ENCODE results near the gene ANO10.

DNA sequence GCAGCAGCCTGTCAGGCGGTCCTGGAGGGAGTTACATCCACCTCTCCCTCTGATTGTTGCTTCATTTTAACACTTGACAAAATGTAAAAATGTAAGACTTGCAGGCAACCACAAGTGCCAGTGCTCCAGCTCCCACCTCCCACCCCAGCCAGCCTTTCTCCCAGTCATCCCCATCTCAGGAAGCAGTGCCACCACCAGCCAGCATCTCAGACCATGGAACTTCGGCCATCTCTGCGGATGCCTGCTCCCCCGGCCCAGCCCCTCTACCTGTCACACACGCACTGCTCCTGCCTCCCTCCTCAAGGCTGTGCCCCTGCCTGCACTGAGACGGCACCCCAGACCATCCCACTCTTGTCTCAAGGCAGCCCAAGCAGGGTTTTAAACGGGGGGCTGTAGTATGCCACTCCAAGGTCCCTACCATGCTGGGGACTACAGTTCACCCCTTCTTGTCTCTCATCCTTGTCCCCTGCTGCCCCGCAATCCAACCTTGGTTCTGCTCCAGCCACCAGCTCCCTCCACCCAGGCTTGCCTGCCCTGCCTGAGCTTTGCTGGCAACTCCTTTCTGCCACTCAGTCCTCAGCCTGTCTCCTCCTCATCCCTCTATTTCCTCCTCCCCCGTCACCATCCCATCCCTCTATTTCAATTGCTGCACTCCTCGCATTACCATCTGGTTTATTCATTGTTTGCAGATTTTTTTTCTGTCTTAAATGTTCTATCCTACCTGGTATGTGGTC is 249.6 kb downstream of the ANO10 start:
- TF ChIP-seq, protein P1, sequence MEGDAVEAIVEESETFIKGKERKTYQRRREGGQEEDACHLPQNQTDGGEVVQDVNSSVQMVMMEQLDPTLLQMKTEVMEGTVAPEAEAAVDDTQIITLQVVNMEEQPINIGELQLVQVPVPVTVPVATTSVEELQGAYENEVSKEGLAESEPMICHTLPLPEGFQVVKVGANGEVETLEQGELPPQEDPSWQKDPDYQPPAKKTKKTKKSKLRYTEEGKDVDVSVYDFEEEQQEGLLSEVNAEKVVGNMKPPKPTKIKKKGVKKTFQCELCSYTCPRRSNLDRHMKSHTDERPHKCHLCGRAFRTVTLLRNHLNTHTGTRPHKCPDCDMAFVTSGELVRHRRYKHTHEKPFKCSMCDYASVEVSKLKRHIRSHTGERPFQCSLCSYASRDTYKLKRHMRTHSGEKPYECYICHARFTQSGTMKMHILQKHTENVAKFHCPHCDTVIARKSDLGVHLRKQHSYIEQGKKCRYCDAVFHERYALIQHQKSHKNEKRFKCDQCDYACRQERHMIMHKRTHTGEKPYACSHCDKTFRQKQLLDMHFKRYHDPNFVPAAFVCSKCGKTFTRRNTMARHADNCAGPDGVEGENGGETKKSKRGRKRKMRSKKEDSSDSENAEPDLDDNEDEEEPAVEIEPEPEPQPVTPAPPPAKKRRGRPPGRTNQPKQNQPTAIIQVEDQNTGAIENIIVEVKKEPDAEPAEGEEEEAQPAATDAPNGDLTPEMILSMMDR (IDR thresholded peaks at IDR 0.05), result no peak
- no peak for TF ChIP-seq EZH2 (IDR thresholded peaks at IDR 0.05; ENCODE audit: borderline replicate concordance, insufficient read depth, low read depth, low read length, poor library complexity, severe bottlenecking)

All from B cell (primary cell).